ENCODE measurements around the gene PXDN.

DNA sequence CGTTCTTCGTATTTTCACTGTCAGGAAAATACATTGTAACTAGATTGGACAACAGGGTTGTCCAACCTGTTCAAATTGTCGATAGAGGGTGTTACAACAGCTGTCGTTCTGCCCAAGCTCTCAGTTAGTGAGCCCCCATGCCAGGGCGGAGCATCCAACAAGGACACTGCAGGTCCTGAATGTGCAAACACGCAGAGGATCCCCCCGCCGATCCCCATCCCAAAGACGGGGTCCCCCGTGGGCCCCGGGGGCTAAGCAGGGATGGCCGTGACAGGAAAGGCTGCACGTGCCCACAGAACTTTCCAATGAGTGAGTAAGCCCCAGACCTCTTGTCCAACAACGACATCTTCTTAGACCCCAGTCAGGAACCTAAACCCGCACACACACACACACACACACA, 140.8 kb downstream of the PXDN start:
- TF ChIP-seq CTCF (conservative IDR thresholded peaks at IDR 0.05), result no peak
- TF ChIP-seq ZFX (IDR thresholded peaks at IDR 0.05), result no peak

All from C4-2B (cell line).